Activated naive CD8-positive, alpha-beta T cell treated with anti-CD3 and anti-CD28 coated beads, Interleukin-2, amount 50 U/mL, for 16 hours (primary cell): ENCODE results near the gene TENT4A.

ENCODE experiments used
- DNase-seq: peaks from one replicate; pipeline ENCODE4 v3.0.0-alpha.2; 2020; ENCODE audit warnings: low read depth, low spot score

TENT4A gene

GRCh38 chr5:6700074-6700684 lies 13.1 kb upstream of the TENT4A start:
- DNase-seq: no peak

GRCh38 chr5:6700685-6701355 lies 12.4 kb upstream of the TENT4A start:
- DNase-seq: no peak

- DNase-seq: no peak
These were observed 11.7 kb upstream of the TENT4A start for GRCh38 chr5:6701491-6701890.

- DNase-seq: no peak
These were observed 10.6 kb upstream of the TENT4A start for GRCh38 chr5:6702633-6703032.

- no peak for DNase-seq
These were observed 9.4 kb upstream of the TENT4A start for GRCh38 chr5:6703806-6704205.

GRCh38 chr5:6704361-6704851 lies 8.8 kb upstream of the TENT4A start:
- no peak for DNase-seq

- DNase-seq: no peak
These were observed 8.1 kb upstream of the TENT4A start for GRCh38 chr5:6705088-6705487.

- DNase-seq: no peak
These were observed 7.3 kb upstream of the TENT4A start for GRCh38 chr5:6705959-6706358.

- DNase-seq: no peak
These were observed 5.4 kb upstream of the TENT4A start for GRCh38 chr5:6707852-6708251.

GRCh38 chr5:6708814-6709213 lies 4.4 kb upstream of the TENT4A start:
- no peak for DNase-seq

- DNase-seq: no peak
These were observed 3.2 kb upstream of the TENT4A start for GRCh38 chr5:6710070-6710469.

GRCh38 chr5:6710551-6711318 lies 2.5 kb upstream of the TENT4A start:
- DNase-seq: no peak

- DNase-seq: no peak
These were observed 1.7 kb upstream of the TENT4A start for GRCh38 chr5:6711409-6712141.

- no peak for DNase-seq
These were observed 1.1 kb upstream of the TENT4A start for GRCh38 chr5:6712142-6712576.

- peak; percentile 92 for DNase-seq
These were observed 507 bp upstream of the TENT4A start for GRCh38 chr5:6712577-6713273.

GRCh38 chr5:6714226-6715041 lies 1.2 kb downstream of the TENT4A start:
- no peak for DNase-seq

GRCh38 chr5:6715271-6715670 lies 2.0 kb downstream of the TENT4A start:
- no peak for DNase-seq

- DNase-seq: no peak
These were observed 2.8 kb downstream of the TENT4A start for GRCh38 chr5:6715758-6716628.

GRCh38 chr5:6716629-6717149 lies 3.5 kb downstream of the TENT4A start:
- no peak for DNase-seq
